Activated CD8-positive, alpha-beta T cell treated with anti-CD3 and anti-CD28 coated beads, Interleukin-2, amount 10 ng/mL, durations not matched to agents 7 days and 5 days (primary cell): ENCODE data around the gene CRTC3. TPM values are rescaled to one million over a fixed set of nuclear protein-coding genes. Genes with fewer than 3 reads are reported as not detected.

Source experiments
- ATAC-seq: fragments of 150-1000 bp; cut with Tn5 transposase; one replicate; pipeline ENCODE4 v1.10.0; 2021; ENCODE audit warnings: moderate library complexity
- CTCF ChIA-PET: fragments of 350-600 bp; sonication (Branson Sonifier 250); formaldehyde crosslinking; loops from one replicate; lab custom pipeline; 2021; ENCODE audit warnings: antibody characterized with exemption; lab: Charles Lee
- POLR2A ChIA-PET: fragments of 350-600 bp; sonication (Branson Sonifier 250); formaldehyde crosslinking; loops from one replicate; lab custom pipeline; 2021; ENCODE audit warnings: antibody characterized with exemption; lab: Charles Lee
- DNase-seq: peaks from one replicate; pipeline ENCODE4 v3.0.0-alpha.2; 2020
- H3K27ac Mint-ChIP-seq: one replicate; pipeline ENCODE4 v1.8.0; 2021; ENCODE audit warnings: mild to moderate bottlenecking, mixed read lengths
- H3K27me3 Mint-ChIP-seq: one replicate; pipeline ENCODE4 v1.8.0; 2021; ENCODE audit warnings: low read depth, mixed read lengths
- H3K36me3 Mint-ChIP-seq: one replicate; pipeline ENCODE4 v1.8.0; 2021; ENCODE audit warnings: low read depth, mixed read lengths
- H3K4me1 Mint-ChIP-seq: one replicate; pipeline ENCODE4 v1.8.0; 2021; ENCODE audit warnings: low read depth, mixed read lengths
- H3K4me3 Mint-ChIP-seq: one replicate; pipeline ENCODE4 v1.8.0; 2021; ENCODE audit warnings: mild to moderate bottlenecking, mixed read lengths
- H3K9me3 Mint-ChIP-seq: one replicate; pipeline ENCODE4 v1.8.0; 2022; ENCODE audit warnings: mixed read lengths; ENCODE audit not compliant: insufficient read depth
- total RNA-seq, 2 experiments: library from RNA; stranded (reverse); gene quantifications; one replicate each; pipeline ENCODE4 v1.2.3, GENCODE V29; 2021

CRTC3 gene
- total RNA-seq, 2 experiments from 2014 or later: 64.9 to 66.6 TPM

- Mint-ChIP-seq H3K4me3 (peak overlapping the region; percentile 51), H3K9me3 (no peaks in the 10 kb centered on the region), H3K36me3 (peaks cover 62% of the 10 kb centered on the region), H3K27me3 (no peaks in the 10 kb centered on the region), H3K4me1 (peaks cover 93% of the 10 kb centered on the region), H3K27ac (peak overlapping the region; percentile 99)
- DNase-seq: no peak
- POLR2A ChIA-PET: interaction anchor here (0.6 to 2.4 kb wide), 7 partner anchors 10 to 529 kb away, joined by 3 to 15 read pairs (median 5); no protein-coding TSS in a partner anchor
- no peak for ATAC-seq
- CTCF ChIA-PET: interaction anchor here (0.6 to 1.7 kb wide), 7 partner anchors 10 to 209 kb away, joined by 3 to 7 read pairs (median 5); no protein-coding TSS in a partner anchor
Measured at GRCh38 chr15:90563463-90563862, 33.7 kb downstream of the CRTC3 start.

DNA sequence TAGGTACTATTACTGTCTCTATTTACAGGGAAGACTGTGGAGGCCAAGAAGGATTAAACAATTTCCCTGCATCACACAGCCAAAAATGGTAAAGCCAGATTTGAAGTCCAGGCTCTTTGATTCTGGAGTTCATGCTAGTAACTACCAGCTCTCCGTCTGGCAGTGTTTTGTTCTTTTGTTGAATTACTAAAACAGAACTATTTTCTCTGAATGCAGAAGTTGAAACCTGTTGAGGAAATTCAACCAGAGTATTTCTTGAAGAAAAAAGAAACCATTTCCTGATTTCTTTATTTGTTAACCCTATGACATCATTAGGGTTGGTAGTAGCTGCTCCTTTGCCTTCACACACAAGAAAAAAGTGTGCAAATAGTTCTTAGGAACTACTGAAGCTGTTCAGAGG is 34.3 kb downstream of the CRTC3 start:
- ATAC-seq (peak; percentile 15), DNase-seq (no peak)
- H3K27me3 Mint-ChIP-seq: no peaks in the 10 kb centered on the region
- ChIA-PET CTCF (interaction anchor here (0.6 to 1.7 kb wide), 9 partner anchors 10 to 244 kb away, joined by 3 to 7 read pairs (median 3); no protein-coding TSS in a partner anchor), POLR2A (interaction anchor here (0.6 to 2.4 kb wide), 8 partner anchors 9 to 530 kb away, joined by 3 to 15 read pairs (median 4); no protein-coding TSS in a partner anchor)
- peaks cover 61% of the 10 kb centered on the region for H3K36me3 Mint-ChIP-seq
- peak overlapping the region; percentile 51 for H3K4me3 Mint-ChIP-seq
- H3K27ac Mint-ChIP-seq: peak overlapping the region; percentile 99
- peaks cover 95% of the 10 kb centered on the region for H3K4me1 Mint-ChIP-seq
- no peaks in the 10 kb centered on the region for H3K9me3 Mint-ChIP-seq

DNA sequence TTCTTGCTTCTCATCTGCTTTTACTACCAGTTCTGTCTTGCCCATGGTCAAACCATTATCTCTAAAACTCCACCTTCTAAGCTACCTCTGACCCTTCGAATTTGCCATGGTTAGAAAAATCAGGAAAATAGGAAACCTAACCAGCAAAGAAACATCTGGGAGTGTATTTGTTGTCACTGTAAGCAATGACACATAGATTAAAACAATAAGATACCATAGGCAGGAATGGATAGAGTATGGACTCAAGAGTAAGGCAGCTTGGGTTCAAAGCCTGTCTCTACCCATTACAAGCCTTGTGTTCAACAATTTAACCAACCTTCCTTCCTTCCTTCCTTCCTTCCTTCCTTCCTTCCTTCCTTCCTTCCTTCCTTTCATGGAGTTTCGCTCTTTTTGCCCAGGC is 34.9 kb downstream of the CRTC3 start:
- H3K36me3 Mint-ChIP-seq: peaks cover 56% of the 10 kb centered on the region
- POLR2A ChIA-PET: interaction anchor here (1.0 to 2.4 kb wide), 6 partner anchors 8 to 34 kb away, joined by 3 to 15 read pairs (median 6); no protein-coding TSS in a partner anchor
- CTCF ChIA-PET: interaction anchor here (0.6 to 1.7 kb wide), 8 partner anchors 10 to 245 kb away, joined by 3 to 7 read pairs (median 3); no protein-coding TSS in a partner anchor
- no peaks in the 10 kb centered on the region for H3K9me3 Mint-ChIP-seq
- ATAC-seq (no peak), DNase-seq (no peak)
- no peaks in the 10 kb centered on the region for H3K27me3 Mint-ChIP-seq
- H3K4me3 Mint-ChIP-seq: peak overlapping the region; percentile 51
- H3K27ac Mint-ChIP-seq: peak overlapping the region; percentile 99
- peaks cover 95% of the 10 kb centered on the region for H3K4me1 Mint-ChIP-seq

GRCh38 chr15:90565866-90566265 is 36.1 kb downstream of the CRTC3 start:
- ChIA-PET CTCF (interaction anchor here (2.5 kb wide), 1 partner anchor 37 kb away, joined by 13 read pairs; no protein-coding TSS in a partner anchor), POLR2A (interaction anchor here (1.2 to 1.3 kb wide), 2 partner anchors 26 to 28 kb away, joined by 3 to 4 read pairs; no protein-coding TSS in a partner anchor)
- Mint-ChIP-seq H3K9me3 (no peaks in the 10 kb centered on the region), H3K27me3 (no peaks in the 10 kb centered on the region), H3K4me3 (peak overlapping the region; percentile 7), H3K27ac (peak overlapping the region; percentile 78), H3K36me3 (peaks cover 48% of the 10 kb centered on the region), H3K4me1 (peaks cover 94% of the 10 kb centered on the region)
- no peak for DNase-seq
- ATAC-seq: no peak

DNA sequence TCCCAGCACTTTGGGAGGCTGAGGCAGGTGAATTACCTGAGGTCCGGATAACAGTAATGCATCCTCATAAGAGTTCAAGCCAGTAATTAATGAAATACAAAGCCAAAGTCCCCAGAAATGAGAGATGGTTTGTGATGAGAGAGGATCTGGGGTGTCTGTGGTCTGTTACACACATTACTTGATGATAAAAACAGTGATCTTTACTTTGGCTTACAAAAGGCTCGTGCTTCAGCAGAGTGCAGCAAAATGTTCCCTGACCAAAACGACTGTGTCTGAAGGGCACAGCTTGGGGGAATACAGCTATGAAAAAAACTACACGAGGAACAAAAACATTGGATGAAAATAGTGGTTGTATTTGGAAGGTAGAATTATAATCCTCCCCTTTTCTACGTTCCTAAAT is 40.9 kb downstream of the CRTC3 start:
- POLR2A ChIA-PET: interaction anchor here (0.9 to 1.3 kb wide), 2 partner anchors 25 to 39 kb away, joined by 3 read pairs; no protein-coding TSS in a partner anchor
- peak overlapping the region; percentile 34 for H3K4me3 Mint-ChIP-seq
- ATAC-seq: no peak

GRCh38 chr15:90571063-90571541 is 41.4 kb downstream of the CRTC3 start:
- Mint-ChIP-seq H3K4me3 (peak overlapping the region; percentile 46), H3K27me3 (no peaks in the 10 kb centered on the region), H3K9me3 (no peaks in the 10 kb centered on the region), H3K36me3 (peaks cover 49% of the 10 kb centered on the region), H3K4me1 (peaks cover 90% of the 10 kb centered on the region), H3K27ac (peak overlapping the region; percentile 70)
- ATAC-seq (peak; percentile 14), DNase-seq (peak; percentile 31)
- POLR2A ChIA-PET: interaction anchor here (0.8 to 1.3 kb wide), 3 partner anchors 24 to 41 kb away, joined by 3 to 6 read pairs (median 3); no protein-coding TSS in a partner anchor
- CTCF ChIA-PET: interaction anchor here (0.7 to 2.7 kb wide), 4 partner anchors 10 to 28 kb away, joined by 3 to 12 read pairs (median 8); no protein-coding TSS in a partner anchor

More for the DNA sequence above, 40.9 kb downstream of the CRTC3 start:
- Mint-ChIP-seq H3K9me3 (no peaks in the 10 kb centered on the region), H3K27ac (peak overlapping the region; percentile 86), H3K4me1 (peaks cover 91% of the 10 kb centered on the region), H3K27me3 (no peaks in the 10 kb centered on the region), H3K36me3 (peaks cover 48% of the 10 kb centered on the region)
- CTCF ChIA-PET: interaction anchor here (1.2 to 2.7 kb wide), 3 partner anchors 9 to 34 kb away, joined by 3 to 12 read pairs (median 5); no protein-coding TSS in a partner anchor
- DNase-seq: peak; percentile 20

DNA sequence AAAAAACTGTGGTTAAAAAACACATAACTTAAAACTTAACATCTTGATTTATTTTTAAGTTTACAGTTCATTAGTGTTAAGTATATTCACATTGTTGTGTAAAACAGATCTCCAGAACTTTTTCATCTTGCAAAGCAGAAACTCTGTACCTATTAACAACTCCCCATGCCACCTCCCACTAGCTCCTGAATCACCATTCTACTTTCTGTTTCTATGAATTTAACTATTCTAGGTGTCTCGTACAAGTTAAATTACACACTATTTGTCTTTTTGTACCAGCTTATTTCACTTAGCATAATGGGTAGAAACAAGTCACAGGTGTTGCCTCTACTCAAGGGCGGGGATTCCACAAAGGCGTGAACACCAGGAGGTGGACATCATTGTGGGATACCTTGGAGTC is 43.2 kb downstream of the CRTC3 start:
- peak overlapping the region; percentile 86 for H3K27ac Mint-ChIP-seq
- peak overlapping the region; percentile 30 for H3K4me3 Mint-ChIP-seq
- DNase-seq (no peak), ATAC-seq (no peak)
- POLR2A ChIA-PET: interaction anchor here (1.0 to 2.7 kb wide), 5 partner anchors 9 to 26 kb away, joined by 3 to 14 read pairs (median 3); no protein-coding TSS in a partner anchor
- H3K36me3 Mint-ChIP-seq: peaks cover 53% of the 10 kb centered on the region
- CTCF ChIA-PET: interaction anchor here (0.7 to 2.7 kb wide), 7 partner anchors 12 to 90 kb away, joined by 3 to 12 read pairs (median 4); no protein-coding TSS in a partner anchor
- H3K4me1 Mint-ChIP-seq: peaks cover 90% of the 10 kb centered on the region
- no peaks in the 10 kb centered on the region for H3K9me3 Mint-ChIP-seq
- no peaks in the 10 kb centered on the region for H3K27me3 Mint-ChIP-seq

GRCh38 chr15:90576711-90577389 is 47.1 kb downstream of the CRTC3 start:
- CTCF ChIA-PET: interaction anchor here (0.6 kb wide), 1 partner anchor 21 kb away, joined by 3 read pairs; no protein-coding TSS in a partner anchor
- Mint-ChIP-seq H3K4me3 (no peak overlapping the region), H3K36me3 (peaks cover 44% of the 10 kb centered on the region), H3K27me3 (no peaks in the 10 kb centered on the region), H3K9me3 (no peaks in the 10 kb centered on the region), H3K4me1 (peaks cover 77% of the 10 kb centered on the region), H3K27ac (peak overlapping the region; percentile 28)
- DNase-seq: no peak
- POLR2A ChIA-PET: interaction anchor here (0.6 to 1.5 kb wide), 4 partner anchors 13 to 71 kb away, joined by 3 to 4 read pairs (median 4); no protein-coding TSS in a partner anchor
- no peak for ATAC-seq

DNA sequence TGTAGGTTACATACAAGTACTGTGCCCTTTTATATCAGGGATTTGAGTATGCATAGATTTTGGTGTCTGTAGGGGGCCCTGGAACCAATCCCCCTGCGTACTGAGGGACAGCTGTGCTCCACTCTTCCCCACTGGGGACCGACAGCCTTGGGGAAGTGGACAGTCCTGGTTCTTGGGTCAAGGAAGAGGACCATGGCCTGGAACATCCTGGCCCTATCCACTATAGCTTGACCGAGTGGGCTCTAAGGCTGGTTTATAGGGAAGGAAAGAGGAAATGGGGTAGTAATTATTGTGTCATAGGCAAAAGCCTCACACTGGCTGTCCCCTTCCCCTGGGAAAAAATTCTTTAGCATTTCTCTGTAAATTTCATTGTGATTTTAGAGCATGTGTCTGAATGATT is 49.5 kb downstream of the CRTC3 start:
- POLR2A ChIA-PET: no interaction called here
- H3K4me1 Mint-ChIP-seq: peaks cover 76% of the 10 kb centered on the region
- H3K27ac Mint-ChIP-seq: no peak overlapping the region
- no peaks in the 10 kb centered on the region for H3K9me3 Mint-ChIP-seq
- CTCF ChIA-PET: no interaction called here
- DNase-seq (no peak), ATAC-seq (no peak)
- H3K4me3 Mint-ChIP-seq: no peak overlapping the region
- no peaks in the 10 kb centered on the region for H3K27me3 Mint-ChIP-seq
- peaks cover 41% of the 10 kb centered on the region for H3K36me3 Mint-ChIP-seq

DNA sequence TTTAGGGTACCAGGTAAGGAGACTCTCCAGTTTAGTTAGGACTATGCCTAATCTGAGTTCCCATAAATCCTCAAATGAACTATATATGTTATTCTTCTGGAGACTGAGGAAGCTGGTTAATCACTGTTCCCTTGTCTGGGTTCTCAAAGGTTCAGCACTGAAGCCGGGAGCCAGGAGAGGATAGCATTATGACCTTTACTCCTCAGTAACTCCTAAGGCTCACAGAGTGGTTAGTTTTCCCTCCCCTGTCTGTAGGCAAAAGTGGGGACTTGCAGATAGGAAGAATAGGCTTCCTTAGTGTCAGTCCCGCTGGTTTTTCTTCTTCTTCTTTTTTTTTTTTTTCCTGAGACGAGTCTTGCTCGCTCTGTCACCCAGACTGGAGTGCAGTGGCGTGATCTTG is 50.4 kb downstream of the CRTC3 start:
- ChIA-PET CTCF (interaction anchor here (1.6 kb wide), 1 partner anchor 24 kb away, joined by 4 read pairs; no protein-coding TSS in a partner anchor), POLR2A (interaction anchor here (1.0 kb wide), 2 partner anchors 51 to 375 kb away, joined by 3 read pairs; partner anchors contain the start of gene RCCD1)
- H3K4me1 Mint-ChIP-seq: peaks cover 71% of the 10 kb centered on the region

GRCh38 chr15:90580541-90580940 is 50.8 kb downstream of the CRTC3 start:
- DNase-seq (no peak), ATAC-seq (no peak)
- ChIA-PET CTCF (interaction anchor here (1.2 to 1.6 kb wide), 3 partner anchors 10 to 23 kb away, joined by 4 read pairs; no protein-coding TSS in a partner anchor), POLR2A (interaction anchor here (1.0 kb wide), 2 partner anchors 51 to 374 kb away, joined by 3 read pairs; partner anchors contain the start of gene RCCD1)
- Mint-ChIP-seq H3K4me3 (no peak overlapping the region), H3K27ac (no peak overlapping the region), H3K27me3 (no peaks in the 10 kb centered on the region), H3K36me3 (peaks cover 40% of the 10 kb centered on the region), H3K9me3 (no peaks in the 10 kb centered on the region), H3K4me1 (peaks cover 68% of the 10 kb centered on the region)

More for the DNA sequence above, 50.4 kb downstream of the CRTC3 start:
- H3K27me3 Mint-ChIP-seq: no peaks in the 10 kb centered on the region
- DNase-seq (no peak), ATAC-seq (no peak)
- H3K36me3 Mint-ChIP-seq: peaks cover 40% of the 10 kb centered on the region
- H3K9me3 Mint-ChIP-seq: no peaks in the 10 kb centered on the region
- no peak overlapping the region for H3K4me3 Mint-ChIP-seq
- no peak overlapping the region for H3K27ac Mint-ChIP-seq
